Ovary (tissue), 3 donors: ENCODE measurements around the gene SCRN2.

Source experiments
- CTCF ChIP-seq, 3 donors: fragments of 450-650 bp in 2 of 3; fragments of 200-600 bp in 1 of 3; IDR thresholded peaks; one replicate each; pipeline versions ENCODE4 v1.5.1 to v1.8.0; 2016 to 2022; ENCODE audit warnings: antibody characterized with exemption in 3 of 3, mild to moderate bottlenecking in 1 of 3
- POLR2A ChIP-seq: fragments of 450-650 bp; IDR thresholded peaks from one replicate; pipeline ENCODE4 v1.6.1; 2017; ENCODE audit warnings: antibody characterized with exemption, mild to moderate bottlenecking, moderate library complexity
- donor health status: DM: no; HTN: no; CAD: no.

GRCh38 chr17:47819475-47819874 is 21.6 kb downstream of the SCRN2 start:
- no peak for TF ChIP-seq POLR2A
- TF ChIP-seq CTCF (IDR thresholded peaks at IDR 0.05) = no peak
